ENCODE results near the gene POLQ.
"Not testable (repeated sequence)": the region's sequence is repeated elsewhere in the genome, so short reads cannot be mapped to it uniquely, and the experiment has no call there.

DNA sequence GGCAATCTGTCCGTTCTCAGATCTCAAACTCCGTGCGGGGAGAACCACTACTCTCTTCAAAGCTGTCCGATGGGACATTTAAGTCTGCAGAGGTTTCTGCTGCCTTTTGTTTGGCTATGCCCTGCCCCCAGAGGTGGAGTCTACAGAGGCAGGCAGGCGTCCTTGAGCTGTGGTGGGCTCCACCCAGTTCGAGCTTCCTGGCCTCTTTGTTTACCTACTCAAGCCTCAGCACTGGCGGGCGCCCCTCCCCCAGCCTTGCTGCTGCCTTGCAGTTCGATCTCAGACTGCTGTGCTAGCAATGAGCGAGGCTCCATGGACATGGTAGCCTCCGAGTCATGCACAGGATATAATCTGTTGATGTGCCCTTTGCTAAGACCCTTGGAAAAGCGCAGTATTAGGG, 94.0 kb downstream of the POLQ start:
- TF ChIP-seq, protein P1, sequence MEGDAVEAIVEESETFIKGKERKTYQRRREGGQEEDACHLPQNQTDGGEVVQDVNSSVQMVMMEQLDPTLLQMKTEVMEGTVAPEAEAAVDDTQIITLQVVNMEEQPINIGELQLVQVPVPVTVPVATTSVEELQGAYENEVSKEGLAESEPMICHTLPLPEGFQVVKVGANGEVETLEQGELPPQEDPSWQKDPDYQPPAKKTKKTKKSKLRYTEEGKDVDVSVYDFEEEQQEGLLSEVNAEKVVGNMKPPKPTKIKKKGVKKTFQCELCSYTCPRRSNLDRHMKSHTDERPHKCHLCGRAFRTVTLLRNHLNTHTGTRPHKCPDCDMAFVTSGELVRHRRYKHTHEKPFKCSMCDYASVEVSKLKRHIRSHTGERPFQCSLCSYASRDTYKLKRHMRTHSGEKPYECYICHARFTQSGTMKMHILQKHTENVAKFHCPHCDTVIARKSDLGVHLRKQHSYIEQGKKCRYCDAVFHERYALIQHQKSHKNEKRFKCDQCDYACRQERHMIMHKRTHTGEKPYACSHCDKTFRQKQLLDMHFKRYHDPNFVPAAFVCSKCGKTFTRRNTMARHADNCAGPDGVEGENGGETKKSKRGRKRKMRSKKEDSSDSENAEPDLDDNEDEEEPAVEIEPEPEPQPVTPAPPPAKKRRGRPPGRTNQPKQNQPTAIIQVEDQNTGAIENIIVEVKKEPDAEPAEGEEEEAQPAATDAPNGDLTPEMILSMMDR (IDR thresholded peaks at IDR 0.05): not testable (repeated sequence)
- not testable (repeated sequence) for TF ChIP-seq EP300, POLR2AphosphoS5, POLR2A (IDR thresholded peaks at IDR 0.05)
